ENCODE measurements around the gene PTPN13.
"Not testable (repeated sequence)": the region's sequence is repeated elsewhere in the genome, so short reads cannot be mapped to it uniquely, and the experiment has no call there.

PTPN13 gene

GRCh38 chr4:86653237-86653865 is 59.2 kb downstream of the PTPN13 start:
- no peak for DNase-seq

GRCh38 chr4:86656781-86657180 is 62.7 kb downstream of the PTPN13 start:
- DNase-seq, result not testable (repeated sequence)

GRCh38 chr4:86657382-86657781 is 63.3 kb downstream of the PTPN13 start:
- no peak for DNase-seq

GRCh38 chr4:86657910-86658309 is 63.8 kb downstream of the PTPN13 start:
- DNase-seq, result no peak

GRCh38 chr4:86660401-86660800 is 66.3 kb downstream of the PTPN13 start:
- DNase-seq, result no peak

- DNase-seq, result no peak
These were observed 66.9 kb downstream of the PTPN13 start for GRCh38 chr4:86661006-86661405.

- no peak for DNase-seq
These were observed 67.3 kb downstream of the PTPN13 start for GRCh38 chr4:86661418-86661817.

- DNase-seq, result no peak
These were observed 70.8 kb downstream of the PTPN13 start for GRCh38 chr4:86664959-86665358.

- no peak for DNase-seq
These were observed 76.2 kb downstream of the PTPN13 start for GRCh38 chr4:86670298-86670697.

- DNase-seq, result no peak
These were observed 76.6 kb downstream of the PTPN13 start for GRCh38 chr4:86670756-86671155.

GRCh38 chr4:86675548-86675947 is 81.4 kb downstream of the PTPN13 start:
- DNase-seq, result no peak

GRCh38 chr4:86678796-86679195 is 84.7 kb downstream of the PTPN13 start:
- DNase-seq, result no peak

GRCh38 chr4:86679441-86679840 is 85.3 kb downstream of the PTPN13 start:
- no peak for DNase-seq

- DNase-seq, result no peak
These were observed 89.1 kb downstream of the PTPN13 start for GRCh38 chr4:86683167-86683566.

GRCh38 chr4:86683983-86684382 is 89.9 kb downstream of the PTPN13 start:
- no peak for DNase-seq

- DNase-seq, result no peak
These were observed 91.3 kb downstream of the PTPN13 start for GRCh38 chr4:86685401-86685800.

GRCh38 chr4:86686741-86687140 is 92.6 kb downstream of the PTPN13 start:
- DNase-seq, result no peak

GRCh38 chr4:86688026-86688425 is 93.9 kb downstream of the PTPN13 start:
- no peak for DNase-seq

GRCh38 chr4:86704601-86705000 is 110.5 kb downstream of the PTPN13 start:
- DNase-seq, result no peak

- no peak for DNase-seq
These were observed 112.9 kb downstream of the PTPN13 start for GRCh38 chr4:86706923-86707597.

- DNase-seq, result no peak
These were observed 123.5 kb downstream of the PTPN13 start for GRCh38 chr4:86717651-86718050.

GRCh38 chr4:86718152-86718551 is 124.0 kb downstream of the PTPN13 start:
- no peak for DNase-seq

- not testable (repeated sequence) for DNase-seq
These were observed 125.0 kb downstream of the PTPN13 start for GRCh38 chr4:86719149-86719548.

- DNase-seq, result no peak
These were observed 126.5 kb downstream of the PTPN13 start for GRCh38 chr4:86720508-86721068.

- no peak for DNase-seq
These were observed 127.3 kb downstream of the PTPN13 start for GRCh38 chr4:86721412-86721811.

All from NCI-H2171 (cell line).